GM12892 (cell line): ENCODE measurements around the gene TBL1XR1.

Experiments
- POLR2A ChIP-seq: IDR thresholded peaks from 2 replicates; pipeline ENCODE4 v1.6.1; 2011; ENCODE audit warnings: low read depth, low read length, control low read depth
- POLR2AphosphoS5 ChIP-seq: IDR thresholded peaks from 2 replicates; pipeline ENCODE4 v1.6.1; 2011; ENCODE audit warnings: low read depth, low read length, control low read depth
- TAF1 ChIP-seq: IDR thresholded peaks from 2 replicates; pipeline ENCODE4 v1.6.1; 2011; ENCODE audit warnings: low read depth, mild to moderate bottlenecking, control low read depth, low read length, borderline replicate concordance

GRCh38 chr3:177122183-177122856 lies 75.0 kb downstream of the TBL1XR1 start:
- TF ChIP-seq POLR2A (no peak), POLR2AphosphoS5 (no peak), TAF1 (no peak)
